RPMI7951 (cell line): ENCODE results near the gene TAF4. TPM values are rescaled to one million over a fixed set of nuclear protein-coding genes. Genes with fewer than 3 reads are reported as not detected.
"Not testable (repeated sequence)": the region's sequence is repeated elsewhere in the genome, so short reads cannot be mapped to it uniquely, and the experiment has no call there.

Source experiments
- DNase-seq: peaks from one replicate; pipeline ENCODE4 v3.0.0-alpha.2; 2012; ENCODE audit warnings: low read depth
- total RNA-seq: library from RNA; depleted of rRNA; stranded (reverse); fragments of >200 nt; shearing (Covaris generic); gene quantifications from 2 replicates; pipeline ENCODE4 v1.2.3, GENCODE V29; 2014

The TAF4 gene
- total RNA-seq, 1 experiment from 2014 or later: 6.5 TPM

DNA sequence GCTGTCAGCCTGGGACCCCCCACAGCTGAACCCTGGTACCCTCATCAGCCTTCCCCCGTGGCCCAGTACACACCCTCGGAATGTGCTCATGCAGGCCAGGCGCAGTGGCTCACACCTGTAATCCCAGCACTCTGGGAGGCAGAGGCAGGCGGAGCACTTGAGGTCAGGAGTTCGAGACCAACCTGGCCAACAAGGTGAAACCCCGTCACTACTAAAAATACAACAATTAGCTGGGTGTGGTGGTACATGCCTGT is 9.9 kb downstream of the TAF4 start:
- DNase-seq: not testable (repeated sequence)

DNA sequence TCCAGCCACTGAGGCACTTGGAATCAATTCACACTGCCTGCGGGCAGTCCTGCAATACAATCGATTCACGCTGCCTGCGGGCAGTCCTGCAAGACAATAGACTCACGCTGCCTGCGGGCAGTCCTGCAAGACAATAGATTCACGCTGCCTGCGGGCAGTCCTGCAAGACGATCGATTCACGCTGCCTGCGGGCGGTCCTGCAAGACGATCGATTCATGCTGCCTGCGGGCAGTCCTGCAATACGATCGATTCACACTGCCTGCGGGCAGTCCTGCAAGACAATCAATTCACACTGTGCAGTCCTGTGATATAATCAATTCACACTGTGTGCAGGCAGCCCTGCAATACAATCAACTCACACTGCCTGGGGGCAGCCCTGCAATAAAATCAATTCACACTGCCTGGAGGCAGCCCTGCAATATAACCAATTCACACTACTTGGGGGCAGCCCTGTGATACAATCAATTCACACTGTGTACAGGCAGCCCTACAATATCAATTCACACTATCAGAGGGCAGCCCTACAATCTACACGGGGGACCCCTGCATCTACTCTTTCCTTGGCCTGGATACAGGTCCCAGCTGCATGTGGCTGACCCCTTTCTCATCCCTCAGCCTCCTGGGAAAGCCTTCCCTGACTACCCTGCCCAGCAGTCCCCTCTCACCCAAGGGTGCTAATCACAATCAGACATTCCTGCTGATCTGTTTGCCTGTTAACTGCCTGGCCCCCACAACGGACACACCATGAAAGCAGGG is 10.4 kb downstream of the TAF4 start:
- DNase-seq: no peak

DNA sequence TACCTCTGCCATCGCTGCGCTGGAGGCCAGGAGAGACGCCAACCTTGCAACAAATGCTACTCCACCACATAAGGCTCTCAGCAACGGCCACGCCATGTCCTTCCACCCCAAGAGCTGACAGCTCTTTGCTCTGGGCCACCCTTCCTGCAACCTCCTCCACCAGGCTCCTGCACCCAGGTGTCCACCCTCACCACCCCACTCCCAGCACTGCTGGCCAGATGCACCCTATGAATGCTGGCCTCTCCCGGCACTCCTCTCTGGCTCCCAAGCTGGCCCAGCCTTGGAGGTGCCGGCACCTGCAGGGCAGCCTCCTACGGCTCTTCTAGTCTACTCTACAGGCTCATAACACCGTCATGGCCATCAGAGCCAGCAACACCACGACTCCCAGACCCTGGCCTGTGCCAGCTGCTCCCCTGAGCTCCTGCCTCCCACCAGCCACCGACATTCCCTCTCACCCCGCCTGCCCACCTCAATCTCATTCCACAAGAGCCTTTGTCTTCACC is 11.2 kb downstream of the TAF4 start:
- DNase-seq: no peak

DNA sequence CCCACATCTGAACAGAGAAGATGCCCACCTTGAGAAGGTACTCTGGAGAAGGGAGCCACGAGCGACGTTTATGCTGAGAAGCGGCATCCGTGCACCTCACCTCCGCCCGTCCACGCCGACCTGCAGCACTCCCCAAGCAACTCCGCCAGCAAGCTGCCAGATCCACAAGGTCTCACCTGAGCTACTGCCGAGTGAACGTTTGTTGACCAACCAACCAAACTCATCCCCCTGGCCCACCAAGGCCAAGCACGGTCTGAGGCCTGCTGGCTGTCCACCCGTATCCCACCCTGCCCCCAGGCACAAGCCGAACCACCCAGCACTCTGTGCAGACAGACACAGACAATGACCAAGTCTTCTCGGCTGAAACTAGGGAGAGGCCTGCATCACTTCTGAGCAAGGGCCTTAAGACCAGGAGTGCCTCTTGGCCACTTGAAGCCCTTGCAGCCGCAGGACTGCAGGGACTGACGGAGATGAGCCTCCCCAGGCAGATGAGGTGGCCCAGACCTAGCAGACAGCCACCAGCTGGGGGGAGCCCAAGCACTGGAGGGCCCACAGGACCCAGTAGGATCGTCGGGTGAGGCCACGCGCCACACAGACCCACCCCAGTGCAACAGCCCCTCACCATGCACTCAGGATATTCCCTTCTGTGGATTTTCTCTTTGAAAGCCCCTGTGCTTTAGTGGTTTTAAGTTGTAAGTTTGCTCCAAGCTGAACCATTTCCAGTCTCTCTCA is 12.1 kb downstream of the TAF4 start:
- DNase-seq: no peak

DNA sequence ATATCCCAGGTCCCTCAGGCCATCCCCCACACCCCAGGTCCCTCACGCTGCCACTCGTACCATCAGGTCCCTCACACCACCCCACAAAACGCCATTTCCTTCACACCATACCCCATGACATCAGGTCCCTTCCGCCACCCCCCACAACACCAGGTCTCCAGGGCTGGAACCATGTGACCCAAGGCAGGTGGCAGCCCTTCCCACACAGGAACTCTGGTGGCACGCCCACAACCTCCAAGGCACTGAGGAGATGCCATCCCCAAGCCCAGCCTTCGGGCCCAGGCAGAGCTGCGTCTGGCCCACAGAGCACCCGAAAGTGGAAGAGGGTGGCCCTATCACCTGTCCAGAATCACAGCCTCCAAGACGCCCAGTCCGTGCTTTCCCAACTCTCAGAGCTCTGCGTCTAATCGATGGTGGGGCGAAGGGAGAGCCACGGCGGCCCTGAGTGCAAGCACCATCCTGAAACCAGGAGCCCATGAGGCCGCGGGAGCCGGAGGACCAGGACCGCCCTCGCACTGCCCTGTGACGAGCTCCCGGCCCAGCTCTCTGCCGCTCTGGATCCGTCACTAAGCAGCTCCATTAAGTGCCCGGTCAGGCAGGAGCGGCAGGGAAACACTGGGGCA is 12.7 kb downstream of the TAF4 start:
- DNase-seq: no peak

DNA sequence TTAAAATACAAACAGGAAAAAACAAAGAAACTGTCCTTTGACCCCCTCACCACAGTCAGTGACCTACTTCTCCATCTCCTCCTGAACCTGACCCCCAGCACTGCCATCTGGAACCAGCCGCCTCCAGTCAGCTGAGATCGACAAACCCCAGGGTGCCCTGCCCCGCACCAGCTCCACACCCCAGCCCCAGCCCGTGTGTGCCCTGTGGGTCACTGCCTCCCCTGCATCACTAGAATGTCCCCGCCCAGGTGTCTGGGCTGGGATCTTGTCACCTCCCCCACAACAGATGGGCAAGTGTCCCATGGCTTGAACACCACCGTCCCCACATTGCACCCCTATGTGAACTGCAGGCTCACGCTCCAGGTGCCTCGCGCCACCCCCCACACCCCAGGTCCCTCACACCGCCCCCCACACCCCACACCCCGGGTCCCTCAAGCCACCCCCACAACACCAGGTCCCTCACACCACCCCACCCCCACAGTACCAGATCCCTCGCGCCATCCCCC is 13.3 kb downstream of the TAF4 start:
- DNase-seq: no peak

DNA sequence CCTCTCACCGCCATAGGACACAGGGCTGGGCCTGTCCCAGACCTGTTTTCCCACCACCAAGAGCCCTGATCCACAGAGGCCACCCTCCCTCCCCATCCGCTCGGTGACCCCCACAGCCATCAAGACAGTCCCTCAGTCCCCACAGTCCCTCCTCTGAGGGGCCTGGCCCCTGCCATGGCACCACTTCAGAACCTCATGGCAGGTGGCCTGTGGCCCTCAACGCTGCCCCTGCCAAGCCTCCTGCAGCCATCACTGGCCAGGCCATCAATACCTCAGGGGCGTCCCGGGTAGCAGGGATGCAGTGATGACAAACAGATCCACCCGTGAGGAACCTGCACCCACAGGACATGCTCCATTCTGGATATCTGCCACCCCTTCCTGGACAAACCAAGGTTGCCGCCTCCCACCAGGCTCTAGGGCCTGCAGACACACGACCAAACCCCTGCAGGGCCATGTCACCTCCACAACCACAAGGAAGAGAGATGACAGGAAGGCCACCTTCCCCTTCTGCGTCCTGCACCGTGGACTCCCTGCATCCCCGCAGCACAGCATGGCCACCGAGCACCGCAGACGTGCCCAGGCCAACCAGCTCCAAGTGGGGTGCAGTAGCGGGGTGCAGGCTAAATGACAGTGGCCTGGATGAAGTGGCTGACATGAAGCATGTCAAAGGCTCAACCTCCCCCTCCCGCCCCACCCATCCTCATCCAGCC is 14.0 kb downstream of the TAF4 start:
- no peak for DNase-seq

DNA sequence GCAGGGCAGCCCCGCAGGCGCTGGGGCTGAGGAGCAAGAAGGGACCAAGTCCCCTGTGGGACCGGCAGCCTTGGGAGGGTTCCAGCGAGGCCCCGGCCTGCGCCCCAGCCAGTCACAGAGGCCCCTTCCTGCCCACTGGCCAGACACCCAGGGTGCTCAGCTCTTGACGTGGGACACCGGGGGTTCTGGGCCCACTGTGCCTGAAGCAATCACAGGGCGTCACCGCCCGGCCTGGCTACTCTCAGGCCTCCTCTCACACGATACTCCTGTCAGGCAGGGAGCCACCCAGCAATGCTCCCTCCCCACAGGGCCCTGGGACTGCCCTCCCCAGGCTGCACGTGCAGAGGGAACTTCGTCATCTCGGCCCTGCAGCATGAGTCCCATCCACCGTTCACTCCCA is 14.5 kb downstream of the TAF4 start:
- DNase-seq: no peak

DNA sequence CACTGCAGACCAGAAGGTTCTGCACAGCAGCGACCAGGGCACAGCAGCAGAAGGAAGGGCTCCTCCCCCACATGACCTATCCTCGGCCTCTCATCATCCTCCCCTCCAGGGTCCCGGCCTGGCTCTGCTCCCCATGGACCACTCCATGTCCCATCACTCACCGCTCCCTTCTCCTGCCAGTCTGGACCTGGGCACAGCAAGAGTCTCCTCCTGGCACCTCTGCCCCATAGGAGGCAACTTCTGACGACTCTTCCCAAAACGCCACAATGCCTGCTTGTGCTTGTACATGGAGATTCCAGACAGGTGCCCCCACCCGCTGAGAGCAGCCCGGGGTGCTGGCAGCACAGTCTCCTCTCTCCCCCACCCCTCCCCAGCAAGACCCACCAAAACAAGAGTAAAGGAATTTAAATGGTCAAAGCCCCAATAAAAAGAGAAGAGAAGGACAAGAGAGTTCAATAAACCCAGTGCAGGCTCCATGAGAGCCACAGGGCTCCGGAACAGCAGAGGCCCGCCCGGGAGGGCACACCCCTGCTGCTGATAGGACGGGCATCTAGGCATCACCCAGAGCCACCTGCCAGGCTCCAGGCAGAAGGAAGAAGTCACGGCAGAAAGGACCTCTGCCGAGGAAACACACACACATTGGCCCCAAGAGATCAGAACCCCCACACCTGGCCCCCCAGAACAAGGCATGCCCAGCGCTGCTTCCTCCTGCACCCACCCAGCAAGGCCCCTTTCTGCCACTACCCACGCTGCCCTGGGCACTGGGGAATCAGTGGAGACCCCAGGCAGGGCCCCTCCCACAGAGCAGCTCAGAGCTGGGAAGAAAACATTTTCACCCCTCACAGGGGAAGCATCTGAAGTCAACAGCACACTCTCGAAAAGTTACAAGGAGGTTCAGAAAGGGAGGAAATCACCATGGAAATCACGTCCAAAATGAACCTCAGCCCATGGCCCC is 15.2 kb downstream of the TAF4 start:
- no peak for DNase-seq

DNA sequence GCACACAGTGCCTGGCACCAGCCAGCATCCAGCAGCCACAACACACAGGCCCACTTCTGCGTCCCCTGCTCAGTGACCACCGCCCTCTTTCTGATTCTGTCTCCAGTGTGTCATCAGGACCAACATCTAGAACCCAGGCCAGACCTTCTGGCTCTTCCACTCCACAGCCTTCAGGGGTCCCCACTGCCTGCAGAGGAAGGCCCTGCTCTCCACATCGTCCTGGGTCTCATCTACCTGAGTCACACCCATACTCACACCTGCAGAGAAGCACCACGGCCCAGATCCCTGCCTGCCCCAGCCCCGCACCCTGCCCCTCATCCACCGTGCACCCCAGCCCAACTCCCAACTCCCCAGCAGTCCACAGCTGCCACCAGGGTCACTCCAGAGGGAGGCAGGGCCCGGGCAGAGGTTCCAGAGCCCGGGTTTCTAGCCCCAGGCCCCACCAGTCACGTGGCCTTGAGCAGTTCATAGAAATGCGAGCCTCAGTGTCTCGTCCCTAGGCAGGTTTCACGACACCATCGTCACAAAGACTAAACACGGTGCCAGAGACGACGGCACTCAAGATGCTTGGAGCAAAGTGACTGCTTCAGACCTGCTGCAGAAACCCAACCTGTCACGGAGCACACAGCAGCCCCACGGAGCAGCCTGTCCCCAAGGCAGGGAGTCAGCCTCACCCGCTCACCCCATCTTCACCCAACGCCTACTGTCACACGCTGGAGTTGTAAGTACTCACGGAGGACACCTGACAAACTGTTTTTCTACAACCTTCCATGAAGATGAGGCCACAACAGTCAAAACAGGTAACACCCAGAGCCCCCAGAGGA is 16.1 kb downstream of the TAF4 start:
- no peak for DNase-seq

DNA sequence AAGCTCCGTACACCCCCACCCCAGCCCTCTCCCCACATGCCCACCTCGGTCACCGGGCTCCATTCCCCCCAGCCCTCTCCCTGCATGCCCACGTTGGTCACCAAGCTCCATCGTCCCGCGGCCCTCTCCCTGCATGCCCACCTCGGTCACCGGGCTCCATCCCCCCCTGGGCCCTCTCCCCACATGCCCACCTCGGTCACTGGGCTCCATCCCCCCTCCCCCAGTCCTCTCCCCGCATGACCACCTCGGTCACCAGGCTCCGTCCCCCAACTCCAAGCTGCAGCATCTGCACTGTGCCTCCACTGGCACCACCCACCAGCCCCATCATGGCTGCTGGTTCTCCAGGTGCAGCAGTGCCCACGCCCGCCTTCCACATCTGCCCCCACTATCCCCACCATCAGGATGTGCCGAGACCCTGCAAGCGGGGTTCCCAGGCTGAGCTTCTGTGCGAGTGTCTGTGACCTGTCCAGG is 16.8 kb downstream of the TAF4 start:
- DNase-seq: no peak

DNA sequence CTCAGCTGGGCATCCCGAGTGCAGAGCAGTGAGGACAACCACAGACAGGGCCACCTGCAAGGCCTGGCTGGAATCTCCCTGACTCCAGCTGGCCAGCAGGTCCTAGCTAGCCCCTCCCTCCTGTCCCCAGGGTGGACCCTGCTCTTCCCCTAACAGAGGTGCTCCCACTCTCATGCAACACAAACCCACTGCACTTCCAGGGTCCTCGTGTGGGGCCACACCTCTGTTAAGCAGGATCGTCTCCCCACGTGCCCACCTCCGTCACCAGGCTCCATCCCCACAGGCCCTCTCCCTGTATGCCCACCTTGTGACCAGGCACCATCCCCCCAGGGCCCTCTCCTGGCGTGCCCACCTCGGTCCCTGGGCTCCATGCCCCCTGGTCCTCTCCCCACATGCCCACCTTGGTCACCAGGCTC is 17.3 kb downstream of the TAF4 start:
- no peak for DNase-seq

DNA sequence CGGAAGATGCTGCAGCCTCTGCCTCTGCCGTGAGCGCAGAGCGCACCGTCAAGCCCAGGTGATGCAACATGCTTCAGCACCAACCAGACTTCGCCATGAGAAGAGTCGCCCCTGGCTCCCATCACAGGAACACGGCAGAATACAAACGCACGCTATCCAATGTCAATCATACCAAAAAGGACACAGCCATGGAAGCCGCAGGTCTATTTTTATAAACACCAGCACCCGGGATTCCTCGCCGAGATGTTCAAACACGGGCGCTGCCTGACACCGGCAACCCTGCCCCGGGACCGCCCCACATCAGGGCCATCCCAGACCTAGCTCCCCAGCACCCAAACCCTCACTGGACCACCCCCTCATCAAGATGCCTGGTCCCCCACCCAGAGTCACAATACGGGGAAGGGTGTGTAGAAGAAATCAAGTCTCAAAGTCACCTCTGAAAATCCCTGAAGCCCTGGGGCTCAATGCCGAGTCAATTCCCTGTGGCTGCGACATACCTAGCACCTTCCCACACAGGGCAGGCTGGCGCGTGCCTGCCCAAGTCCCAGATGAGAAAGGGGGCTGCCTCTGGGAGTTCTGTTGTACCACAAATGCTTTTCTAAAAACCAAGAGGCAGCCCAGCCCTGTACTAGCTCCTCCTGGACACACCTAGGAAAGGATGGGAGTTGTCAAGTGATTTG is 17.9 kb downstream of the TAF4 start:
- no peak for DNase-seq

DNA sequence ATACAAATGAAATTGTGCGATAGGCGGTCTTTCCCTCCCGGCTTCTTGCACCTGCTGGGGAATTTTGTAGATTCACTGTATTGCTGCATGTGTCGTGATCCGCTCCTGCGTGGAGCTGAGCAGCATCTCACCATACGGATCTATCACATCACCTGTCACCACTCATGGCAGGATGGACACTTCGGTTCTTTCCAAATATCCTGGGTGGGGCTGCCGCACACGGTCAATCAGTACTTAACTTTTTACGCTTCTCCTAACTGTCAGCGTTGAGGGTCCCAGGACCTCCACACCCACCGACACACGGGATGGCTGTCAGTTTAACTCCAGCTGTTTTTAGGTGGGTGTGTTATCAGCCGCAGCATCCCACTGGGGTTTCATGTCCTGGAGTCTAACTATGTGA is 19.2 kb downstream of the TAF4 start:
- no peak for DNase-seq

DNA sequence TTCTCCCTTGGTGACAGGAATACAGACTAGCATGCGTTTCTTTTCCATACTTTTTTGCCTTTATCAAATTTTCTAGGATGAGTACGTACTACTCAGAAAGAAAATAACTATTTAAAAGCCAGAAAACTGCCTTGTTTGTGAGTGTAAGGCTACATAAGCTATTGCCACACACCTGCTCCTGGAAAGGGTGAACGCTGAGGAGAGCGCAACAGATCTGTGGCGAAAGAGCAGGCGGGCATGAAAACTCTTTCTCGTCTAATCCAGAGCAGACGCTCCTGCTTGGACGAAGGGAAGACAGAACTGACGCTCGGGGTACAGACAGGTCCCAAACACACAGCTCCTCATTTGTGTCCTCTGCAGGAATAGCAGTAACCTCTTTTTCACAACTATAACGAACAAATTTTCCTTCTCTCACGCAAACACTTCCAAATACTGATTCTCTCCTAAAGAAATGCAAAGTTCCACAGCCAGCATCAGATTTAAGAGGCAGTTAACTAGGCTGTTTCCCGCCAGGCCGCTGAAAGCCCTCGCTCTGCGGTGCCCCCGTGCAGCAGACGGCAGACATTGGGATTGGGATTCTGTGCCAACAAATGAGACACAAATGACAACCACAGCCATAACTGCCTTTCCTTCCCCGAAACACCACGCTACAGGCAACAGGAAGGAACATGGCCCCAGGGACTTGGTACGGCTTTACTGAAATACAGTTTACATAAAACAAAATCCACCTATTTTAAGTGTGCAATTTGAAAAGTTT is 20.0 kb downstream of the TAF4 start:
- no peak for DNase-seq

DNA sequence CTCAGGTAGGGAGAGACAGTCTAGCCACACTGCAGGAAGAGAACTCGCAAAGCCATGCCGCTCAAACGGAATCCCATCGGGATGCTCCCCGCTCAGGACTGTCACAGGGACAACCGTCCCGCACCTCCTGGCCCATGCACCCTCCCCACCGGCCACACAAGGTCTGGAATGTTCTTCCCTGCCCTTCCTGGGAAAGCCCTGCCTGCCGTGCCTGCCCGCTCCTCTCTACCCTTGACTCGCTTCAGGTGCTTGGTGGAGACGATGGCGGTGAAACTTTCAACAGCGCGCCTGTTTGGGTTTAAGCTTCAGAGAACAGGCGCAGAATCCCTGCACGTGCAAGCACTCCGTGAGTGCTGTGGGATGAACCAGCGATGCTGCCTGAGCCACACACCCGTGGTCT is 20.6 kb downstream of the TAF4 start:
- no peak for DNase-seq

DNA sequence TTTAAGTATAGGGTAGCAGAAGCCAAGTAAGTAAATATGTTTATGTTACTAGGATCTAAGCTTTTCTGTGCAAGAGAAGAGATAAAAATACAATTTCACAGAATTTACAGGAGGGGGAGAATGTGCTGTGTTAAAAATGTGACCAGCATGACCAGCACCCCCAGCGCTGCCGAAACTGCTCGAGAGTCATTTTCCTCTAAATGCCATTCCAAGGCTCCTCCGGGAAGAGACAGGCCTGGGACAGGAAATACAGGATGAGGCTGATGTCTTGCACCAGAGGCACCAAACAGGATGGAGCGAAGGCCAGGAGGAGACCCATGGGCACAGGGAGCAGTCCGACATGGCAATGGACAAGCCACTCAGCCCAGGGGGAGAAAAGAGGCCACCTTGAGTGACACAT is 21.1 kb downstream of the TAF4 start:
- no peak for DNase-seq

DNA sequence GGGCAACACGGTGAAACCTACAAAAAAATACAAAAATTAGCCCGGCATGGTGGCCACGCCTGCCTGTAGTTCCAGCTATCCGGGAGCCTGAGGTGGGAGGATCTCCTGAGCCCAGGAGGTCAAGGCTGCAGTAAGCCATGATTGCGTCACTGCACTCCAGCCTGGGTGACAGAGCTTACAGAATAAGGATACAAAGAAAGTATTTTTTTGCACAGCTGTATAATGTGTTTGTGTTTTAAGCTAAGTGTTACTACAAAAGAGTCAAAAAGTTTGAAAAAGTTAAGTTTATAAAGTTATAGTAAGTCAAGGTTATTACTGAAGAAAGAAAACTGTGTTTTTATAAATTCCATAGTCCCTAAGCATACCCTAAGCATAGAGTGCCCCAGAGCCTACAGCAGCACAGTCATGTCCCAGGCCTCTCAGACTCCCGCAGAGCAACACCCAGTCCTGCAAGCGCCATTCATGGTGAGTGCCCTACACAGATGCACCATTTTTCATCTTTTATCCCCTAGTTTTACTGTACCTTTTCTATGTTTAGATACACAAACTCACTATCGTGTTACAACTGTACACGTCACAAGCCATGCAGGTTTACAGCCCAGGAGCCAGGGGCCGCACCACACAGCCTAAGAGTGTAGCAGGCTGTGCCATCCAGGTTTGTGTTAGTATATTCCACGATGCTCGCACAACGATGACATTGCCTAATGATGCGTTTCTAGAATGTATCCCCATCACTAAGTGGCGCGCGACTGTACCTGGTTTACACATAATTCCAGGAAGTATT is 22.4 kb downstream of the TAF4 start:
- DNase-seq: no peak
